ENCODE data around the gene UGT2B15. TPM values are rescaled to one million over a fixed set of nuclear protein-coding genes. Genes with fewer than 3 reads are reported as not detected.
"Not testable (repeated sequence)": the region's sequence is repeated elsewhere in the genome, so short reads cannot be mapped to it uniquely, and the experiment has no call there.

UGT2B15 gene
- total RNA-seq, 1 donor from 2014 or later = not detected

DNA sequence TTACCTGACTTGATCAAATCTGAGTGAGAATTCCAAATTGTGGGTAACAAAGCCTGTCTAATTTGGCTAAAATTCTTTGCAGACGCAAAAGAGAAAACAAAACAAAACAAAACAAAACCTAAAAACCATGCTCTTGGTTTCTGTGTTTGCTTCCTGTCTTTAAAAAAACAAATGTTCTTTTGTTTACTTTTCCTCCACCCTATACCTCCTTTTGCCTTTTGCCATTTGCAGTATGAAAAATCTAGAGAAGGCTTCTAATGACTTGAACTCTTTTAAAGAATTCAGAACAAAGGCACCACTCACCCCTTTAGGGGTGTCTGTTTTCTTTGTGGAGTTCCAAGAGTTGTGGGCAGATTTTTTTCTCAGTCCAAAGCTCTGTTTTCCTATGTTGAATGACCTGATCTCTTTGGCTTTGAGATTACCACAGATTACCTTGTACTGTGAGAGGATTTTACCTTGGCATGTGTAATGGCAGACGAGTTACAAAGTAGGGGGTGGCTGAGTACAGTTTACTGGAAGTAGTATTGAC is 13.9 kb downstream of the UGT2B15 start:
- not testable (repeated sequence) for DNase-seq (ENCODE audit: low read depth in 2 of 2)

DNA sequence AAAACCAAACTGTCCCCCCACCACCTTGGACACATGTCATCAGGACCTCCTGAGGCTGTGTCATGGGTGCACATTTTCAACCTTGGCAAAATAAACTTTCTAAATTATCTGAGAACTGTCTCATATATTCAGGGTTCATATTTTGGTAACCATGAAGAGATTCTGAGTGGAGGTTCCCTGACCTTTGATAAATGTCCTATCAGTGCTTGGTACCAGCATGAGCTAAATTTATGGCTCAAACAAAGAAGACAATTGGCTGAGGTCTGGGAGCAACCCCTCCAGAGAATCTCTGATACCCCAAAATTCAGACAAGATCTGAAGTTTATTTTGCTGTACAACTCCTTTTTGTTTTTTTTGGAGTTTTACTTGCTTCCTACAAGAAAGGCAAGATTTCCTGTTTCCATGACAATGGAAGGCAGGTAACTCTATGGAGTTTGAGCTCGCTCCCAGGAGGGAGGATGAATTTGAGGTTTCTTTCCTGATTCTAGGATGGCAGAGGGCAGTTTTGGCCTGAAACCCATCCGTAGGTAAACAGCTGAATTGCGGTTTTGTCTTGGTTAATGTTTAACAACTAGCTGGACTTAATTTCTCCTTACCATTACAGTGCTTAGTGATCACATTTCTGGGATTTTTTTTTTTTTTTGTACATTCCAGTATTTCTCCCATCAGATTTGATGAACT is 14.5 kb downstream of the UGT2B15 start:
- no peak for DNase-seq (ENCODE audit: low read depth in 2 of 2)

DNA sequence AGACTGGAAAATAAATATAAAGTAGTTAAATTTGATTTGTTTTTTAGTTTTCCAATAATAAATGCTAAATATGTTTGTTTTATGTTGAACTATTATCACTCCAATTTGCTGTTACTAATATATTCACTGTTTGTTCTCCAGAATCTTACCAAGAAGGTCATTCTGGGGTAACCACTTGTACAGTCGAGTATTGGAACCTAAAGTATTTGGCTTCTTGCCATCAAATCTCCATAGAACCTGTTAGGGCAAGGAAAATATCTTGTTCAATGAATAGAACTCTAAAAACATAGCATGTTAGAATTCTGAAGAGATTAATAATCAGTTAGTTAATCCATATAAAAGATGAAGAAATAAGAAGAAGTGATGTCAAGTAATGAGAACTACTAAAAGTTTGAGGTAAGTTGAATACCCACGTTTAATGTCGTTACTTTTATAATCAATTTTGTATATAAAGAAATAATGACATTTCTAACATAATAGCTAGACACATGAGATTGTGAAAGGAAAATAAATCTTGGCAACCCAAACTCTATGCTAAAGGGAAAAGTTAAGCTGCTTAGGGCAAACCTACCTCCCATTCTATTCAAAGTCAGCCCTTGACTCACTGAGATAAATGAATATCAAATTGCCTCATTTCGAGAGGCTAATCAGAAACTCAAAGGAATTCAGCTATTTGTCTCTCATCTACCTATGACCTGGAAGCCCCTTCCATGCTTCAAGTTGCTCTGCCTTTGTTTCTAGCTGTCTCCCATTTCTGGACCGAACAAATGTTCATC is 15.3 kb downstream of the UGT2B15 start:
- DNase-seq (ENCODE audit: low read depth in 2 of 2) = no peak

DNA sequence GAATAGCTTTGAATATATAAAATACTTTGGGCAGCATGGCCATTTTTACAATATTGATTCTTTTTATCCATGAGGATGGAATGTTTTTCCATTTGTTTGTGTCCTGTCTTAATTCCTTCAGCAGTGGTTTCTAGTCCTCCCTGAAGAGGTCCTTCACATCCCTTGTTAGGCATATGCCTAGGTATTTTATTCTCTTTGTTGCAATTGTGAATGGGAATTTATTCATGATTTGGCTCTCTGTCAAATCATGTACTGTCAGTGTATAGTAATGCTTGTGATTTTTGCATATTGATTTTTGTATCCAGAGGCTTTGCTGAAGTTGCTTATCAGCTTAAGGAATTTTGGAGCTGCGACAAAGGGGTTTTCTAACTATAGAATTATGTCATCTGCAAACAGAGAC is 18.5 kb downstream of the UGT2B15 start:
- no peak for DNase-seq (ENCODE audit: low read depth in 2 of 2)

GRCh38 chr4:68630371-68630770 is 40.1 kb downstream of the UGT2B15 start:
- no peak for DNase-seq (ENCODE audit: low read depth in 2 of 2)

- DNase-seq (ENCODE audit: low read depth in 2 of 2) = not testable (repeated sequence)
Observed at GRCh38 chr4:68622731-68623130, 47.7 kb downstream of the UGT2B15 start.

DNA sequence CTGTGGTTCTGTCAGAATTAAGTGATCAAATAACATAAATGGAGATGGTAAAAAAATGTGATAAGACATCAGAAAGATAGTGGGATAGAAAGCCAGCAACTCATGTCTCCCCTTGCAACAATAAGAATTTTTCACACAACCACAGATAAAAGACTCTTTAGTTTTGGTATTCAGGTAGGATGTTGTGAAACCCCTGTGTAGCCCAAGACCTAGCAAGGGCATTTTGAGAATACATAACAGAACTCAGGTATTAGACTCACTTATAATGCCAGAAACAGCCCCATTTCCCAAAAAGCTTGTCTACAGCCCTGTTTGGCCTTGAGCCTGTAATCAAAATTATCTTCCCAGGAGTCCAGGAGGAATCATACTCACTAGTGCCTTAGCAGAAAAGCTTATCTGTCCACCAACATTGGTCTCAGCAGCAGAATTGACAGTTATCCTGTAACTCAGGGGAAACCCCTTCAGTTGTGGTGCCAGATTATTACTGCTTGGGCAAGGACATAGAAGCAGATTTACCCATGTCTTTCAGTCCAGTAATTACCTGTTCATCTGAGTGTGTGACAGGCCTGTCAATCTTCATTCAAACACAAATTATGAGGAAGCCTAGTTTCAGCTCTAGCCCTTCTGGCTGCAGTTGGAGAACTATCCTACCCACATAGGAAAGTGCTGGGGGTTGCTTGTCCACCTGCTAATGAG is 53.3 kb downstream of the UGT2B15 start:
- DNase-seq (ENCODE audit: low read depth in 2 of 2) = no peak

DNA sequence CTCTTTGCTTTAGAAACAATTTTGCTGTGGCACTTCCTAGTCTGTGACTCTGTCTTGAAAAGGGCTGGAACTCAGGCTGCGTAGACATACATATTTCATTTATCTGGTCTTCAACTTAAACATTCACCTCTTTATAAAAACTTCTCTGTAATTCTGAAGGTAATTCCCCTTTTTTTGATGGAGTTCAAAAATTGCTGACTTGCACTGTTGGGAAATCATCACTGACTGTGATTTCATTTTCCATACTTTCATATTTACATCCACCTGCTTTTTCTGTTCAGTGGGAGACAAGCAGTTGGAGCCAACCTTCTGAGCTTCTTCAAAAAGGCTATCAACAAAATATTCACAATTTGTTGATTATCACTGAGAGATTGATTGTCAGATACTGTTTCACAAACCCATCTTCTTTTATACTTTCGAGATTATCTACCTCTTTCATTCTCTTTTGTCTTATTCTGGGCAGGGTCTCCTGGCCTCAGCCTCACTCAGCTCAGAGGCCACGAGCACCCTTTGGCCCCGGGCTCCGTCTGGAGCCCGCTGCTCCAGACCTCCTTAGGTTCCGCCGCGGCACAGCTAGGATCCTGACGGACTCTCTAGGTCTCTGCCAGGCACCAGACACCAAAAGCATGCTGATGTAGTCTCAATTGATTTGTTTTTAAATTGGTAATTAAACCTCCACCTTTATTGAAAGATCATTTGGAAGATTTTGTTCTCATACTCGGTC is 54.6 kb downstream of the UGT2B15 start:
- no peak for DNase-seq (ENCODE audit: low read depth in 2 of 2)

DNA sequence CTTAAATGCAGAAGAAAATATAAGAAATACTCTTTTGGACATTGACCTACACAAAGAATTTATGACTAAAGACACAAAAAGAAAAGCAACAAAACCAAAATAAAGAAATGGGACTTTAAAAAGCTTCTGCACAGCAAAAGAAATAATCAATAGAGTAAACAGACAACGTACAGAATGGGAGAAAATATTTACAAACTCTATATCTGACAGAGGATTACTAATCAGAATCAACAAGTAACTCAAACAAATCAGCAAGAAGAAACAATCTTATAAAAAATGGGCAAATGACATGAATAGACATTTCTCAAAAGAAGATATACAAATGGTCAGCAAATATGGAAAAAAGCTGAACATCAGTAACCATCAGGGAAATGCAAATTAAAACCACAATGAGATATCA is 56.7 kb downstream of the UGT2B15 start:
- DNase-seq (ENCODE audit: low read depth in 2 of 2) = no peak

GRCh38 chr4:68606240-68606639 is 64.2 kb downstream of the UGT2B15 start:
- no peak for DNase-seq (ENCODE audit: low read depth in 2 of 2)

- DNase-seq (ENCODE audit: low read depth in 2 of 2) = no peak
Observed at GRCh38 chr4:68599150-68599549, 71.3 kb downstream of the UGT2B15 start.

DNA sequence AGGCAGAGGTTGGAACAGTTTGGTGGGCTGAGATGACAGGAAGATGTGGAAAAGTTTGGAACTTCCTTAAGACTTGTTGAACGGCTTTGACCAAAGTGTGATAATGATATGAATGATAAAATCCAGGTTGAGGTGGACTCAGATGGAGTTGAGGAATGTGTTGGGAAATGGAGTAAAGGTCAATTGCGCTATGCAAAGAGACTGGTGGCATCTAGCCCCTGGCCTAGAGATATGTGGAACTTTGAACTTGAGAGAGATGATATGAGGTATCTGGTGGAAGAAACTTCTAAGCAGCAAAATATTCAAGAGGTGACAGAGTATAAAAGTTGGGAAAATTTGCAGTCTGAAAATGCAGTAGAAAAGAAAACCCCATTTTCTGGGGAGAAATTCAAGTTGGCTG is 73.0 kb downstream of the UGT2B15 start:
- no peak for DNase-seq (ENCODE audit: low read depth in 2 of 2)

Other genes with a start within 250 kb of the UGT2B15 start
- not detected in 2 replicates for gene TMPRSS11E, start 223.2 kb downstream of the UGT2B15 start, total RNA-seq
- gene UGT2B17, start 94.3 kb downstream of the UGT2B15 start, total RNA-seq = not detected in 2 replicates
- not detected in 2 replicates for gene UGT2B10, start 145.3 kb upstream of the UGT2B15 start, total RNA-seq

Data from lung microvascular endothelial cell (primary cell).